ENCODE data around the gene METTL18. TPM values are rescaled to one million over a fixed set of nuclear protein-coding genes. Genes with fewer than 3 reads are reported as not detected.
A peak's percentile ranks its signal among the peaks of the same experiment; 100 is the strongest.

METTL18 gene
- total RNA-seq, 1 donor from 2014 or later: 4.7 TPM

DNA sequence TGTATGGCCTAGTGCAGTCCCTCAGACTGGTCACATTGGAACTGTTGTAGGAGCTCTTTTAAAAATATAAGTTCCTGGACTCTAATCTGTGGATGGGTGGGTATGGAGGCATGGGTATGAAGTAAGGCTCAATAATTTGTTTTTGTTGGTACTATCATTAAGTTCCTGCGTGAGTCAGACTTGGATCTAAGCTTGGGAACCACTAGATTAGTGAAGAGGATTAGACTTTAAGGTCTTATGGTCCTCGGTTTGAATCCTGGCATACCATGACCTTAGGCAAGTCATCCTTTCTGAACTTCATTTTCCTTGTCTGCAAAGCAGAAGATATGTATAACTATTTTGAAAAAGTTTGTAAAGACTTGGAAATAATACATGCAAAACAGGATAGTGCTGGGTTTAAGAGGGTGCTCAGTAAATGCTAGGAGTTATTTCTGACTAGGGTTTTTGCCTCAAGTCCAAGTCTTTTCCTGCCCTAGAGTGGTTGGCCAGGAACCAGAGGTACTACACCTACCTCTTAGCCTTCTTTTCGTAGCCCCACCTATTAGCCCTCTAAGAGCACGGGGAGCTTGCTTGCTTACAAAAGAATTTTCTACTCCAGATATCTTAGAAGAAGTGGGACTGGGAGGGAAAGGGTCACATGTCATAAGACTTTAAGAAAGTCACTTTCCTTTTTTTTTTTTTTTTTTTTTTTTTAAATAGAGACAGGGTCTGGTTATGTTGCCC is 38.6 kb upstream of the METTL18 start:
- H3K36me3 ChIP-seq (ENCODE audit: control insufficient read depth, insufficient read depth, low read length): no peaks in the 10 kb centered on the region

DNA sequence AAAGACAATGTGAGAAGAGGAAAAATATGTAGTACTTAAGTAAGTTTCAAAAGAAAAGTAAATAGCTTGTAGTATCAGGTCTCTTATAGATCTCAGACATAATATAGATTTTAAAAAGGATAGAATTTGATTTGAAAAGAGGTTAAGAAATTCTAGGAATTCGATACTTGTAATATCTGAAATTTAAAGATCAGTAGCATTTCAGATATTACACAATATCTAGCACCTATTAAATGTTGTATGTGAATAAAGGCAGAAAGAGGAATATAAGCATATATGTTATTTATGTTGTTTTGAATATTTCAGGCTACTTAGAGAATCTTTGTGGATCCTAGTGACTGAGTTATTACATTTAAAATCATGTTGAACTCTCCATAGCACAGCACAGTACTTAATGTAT is 35.0 kb upstream of the METTL18 start:
- TF ChIP-seq, protein P1, sequence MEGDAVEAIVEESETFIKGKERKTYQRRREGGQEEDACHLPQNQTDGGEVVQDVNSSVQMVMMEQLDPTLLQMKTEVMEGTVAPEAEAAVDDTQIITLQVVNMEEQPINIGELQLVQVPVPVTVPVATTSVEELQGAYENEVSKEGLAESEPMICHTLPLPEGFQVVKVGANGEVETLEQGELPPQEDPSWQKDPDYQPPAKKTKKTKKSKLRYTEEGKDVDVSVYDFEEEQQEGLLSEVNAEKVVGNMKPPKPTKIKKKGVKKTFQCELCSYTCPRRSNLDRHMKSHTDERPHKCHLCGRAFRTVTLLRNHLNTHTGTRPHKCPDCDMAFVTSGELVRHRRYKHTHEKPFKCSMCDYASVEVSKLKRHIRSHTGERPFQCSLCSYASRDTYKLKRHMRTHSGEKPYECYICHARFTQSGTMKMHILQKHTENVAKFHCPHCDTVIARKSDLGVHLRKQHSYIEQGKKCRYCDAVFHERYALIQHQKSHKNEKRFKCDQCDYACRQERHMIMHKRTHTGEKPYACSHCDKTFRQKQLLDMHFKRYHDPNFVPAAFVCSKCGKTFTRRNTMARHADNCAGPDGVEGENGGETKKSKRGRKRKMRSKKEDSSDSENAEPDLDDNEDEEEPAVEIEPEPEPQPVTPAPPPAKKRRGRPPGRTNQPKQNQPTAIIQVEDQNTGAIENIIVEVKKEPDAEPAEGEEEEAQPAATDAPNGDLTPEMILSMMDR (IDR thresholded peaks at IDR 0.05; ENCODE audit: insufficient read depth, low read length, severe bottlenecking): no peak
- Histone ChIP-seq H3K27me3 (ENCODE audit: control insufficient read depth, insufficient read depth, low read length) (no peaks in the 10 kb centered on the region), H3K4me3 (ENCODE audit: low read depth, low read length) (no peak overlapping the region), H3K36me3 (ENCODE audit: control insufficient read depth, insufficient read depth, low read length) (no peaks in the 10 kb centered on the region)
- no peak for DNase-seq (ENCODE audit: low read depth)
- no peak for FAIRE-seq

More for the DNA sequence above, 38.6 kb upstream of the METTL18 start:
- TF ChIP-seq, protein P1 (IDR thresholded peaks at IDR 0.05; ENCODE audit: insufficient read depth, low read length, severe bottlenecking): no peak
- H3K27me3 ChIP-seq (ENCODE audit: control insufficient read depth, insufficient read depth, low read length): no peaks in the 10 kb centered on the region
- no peak for FAIRE-seq
- no peak for DNase-seq (ENCODE audit: low read depth)
- no peak overlapping the region for H3K4me3 ChIP-seq (ENCODE audit: low read depth, low read length)

DNA sequence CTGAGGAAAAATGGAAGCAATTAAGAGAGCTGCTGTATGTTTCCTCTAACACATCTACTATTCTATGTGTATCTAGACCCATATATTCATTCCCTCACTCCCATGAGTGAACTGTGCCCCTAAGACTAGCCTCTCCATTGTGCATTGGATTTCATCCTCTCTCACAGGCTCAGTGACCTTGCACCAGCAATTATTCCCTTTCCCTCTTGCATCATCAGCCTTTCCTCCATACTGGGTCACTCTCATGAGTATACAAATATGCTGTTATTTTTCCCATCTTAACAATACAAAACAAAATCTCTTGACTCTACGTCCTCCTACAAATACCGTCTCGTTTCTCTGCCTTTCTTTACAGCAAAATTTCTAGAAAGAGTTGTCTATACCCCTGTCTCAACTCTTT is 29.4 kb upstream of the METTL18 start:
- Histone ChIP-seq H3K27me3 (ENCODE audit: control insufficient read depth, insufficient read depth, low read length) (no peaks in the 10 kb centered on the region), H3K4me3 (ENCODE audit: low read depth, low read length) (no peak overlapping the region), H3K36me3 (ENCODE audit: control insufficient read depth, insufficient read depth, low read length) (no peaks in the 10 kb centered on the region)
- TF ChIP-seq, protein P1 (IDR thresholded peaks at IDR 0.05; ENCODE audit: insufficient read depth, low read length, severe bottlenecking): no peak
- no peak for FAIRE-seq
- no peak for DNase-seq (ENCODE audit: low read depth)

DNA sequence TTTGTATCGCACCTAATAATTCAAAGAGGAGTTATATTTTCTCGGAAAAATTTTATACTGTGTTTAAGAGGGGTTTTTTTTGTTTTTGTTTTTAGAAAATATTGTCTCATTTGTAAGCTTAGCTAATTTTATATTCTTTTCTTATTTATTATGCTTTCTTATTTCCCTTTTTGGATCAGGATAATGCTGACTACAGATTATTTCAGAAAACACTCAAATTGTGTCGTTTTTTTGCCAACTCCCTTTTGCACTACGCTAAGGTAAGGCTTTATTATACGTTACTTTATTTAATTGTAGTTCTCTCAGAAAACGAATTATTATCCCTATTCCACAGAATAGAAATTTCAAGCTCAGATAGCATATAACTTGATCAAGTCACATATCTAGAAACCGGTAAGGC is 26.8 kb upstream of the METTL18 start:
- Histone ChIP-seq H3K4me3 (ENCODE audit: low read depth, low read length) (no peak overlapping the region), H3K27me3 (ENCODE audit: control insufficient read depth, insufficient read depth, low read length) (no peaks in the 10 kb centered on the region), H3K36me3 (ENCODE audit: control insufficient read depth, insufficient read depth, low read length) (no peaks in the 10 kb centered on the region)
- TF ChIP-seq, protein P1 (IDR thresholded peaks at IDR 0.05; ENCODE audit: insufficient read depth, low read length, severe bottlenecking): no peak
- DNase-seq (ENCODE audit: low read depth): no peak
- no peak for FAIRE-seq

DNA sequence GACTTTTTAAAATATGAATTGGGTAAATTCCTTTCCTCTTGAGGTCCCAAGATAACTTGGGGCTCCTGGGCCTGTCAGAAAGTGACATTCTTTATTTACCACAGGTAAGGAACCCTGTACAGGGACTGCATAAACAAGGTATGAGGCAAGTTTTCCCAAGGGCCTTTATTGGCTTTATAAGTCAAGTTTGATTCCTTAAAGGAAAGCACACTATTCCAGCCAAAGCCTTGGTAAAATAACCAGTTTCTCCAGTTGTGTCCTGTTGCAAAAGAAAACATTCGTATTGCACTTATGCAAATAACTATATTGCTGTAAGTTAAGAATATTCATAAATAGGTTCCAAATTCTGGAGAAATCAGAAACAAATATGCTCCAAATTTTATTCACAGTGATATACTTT is 21.9 kb upstream of the METTL18 start:
- TF ChIP-seq, protein P1 (IDR thresholded peaks at IDR 0.05; ENCODE audit: insufficient read depth, low read length, severe bottlenecking): no peak
- H3K36me3 ChIP-seq (ENCODE audit: control insufficient read depth, insufficient read depth, low read length): no peaks in the 10 kb centered on the region
- DNase-seq (ENCODE audit: low read depth) (peak; percentile 6), FAIRE-seq (no peak)
- no peak overlapping the region for H3K4me3 ChIP-seq (ENCODE audit: low read depth, low read length)
- H3K27me3 ChIP-seq (ENCODE audit: control insufficient read depth, insufficient read depth, low read length): no peaks in the 10 kb centered on the region

DNA sequence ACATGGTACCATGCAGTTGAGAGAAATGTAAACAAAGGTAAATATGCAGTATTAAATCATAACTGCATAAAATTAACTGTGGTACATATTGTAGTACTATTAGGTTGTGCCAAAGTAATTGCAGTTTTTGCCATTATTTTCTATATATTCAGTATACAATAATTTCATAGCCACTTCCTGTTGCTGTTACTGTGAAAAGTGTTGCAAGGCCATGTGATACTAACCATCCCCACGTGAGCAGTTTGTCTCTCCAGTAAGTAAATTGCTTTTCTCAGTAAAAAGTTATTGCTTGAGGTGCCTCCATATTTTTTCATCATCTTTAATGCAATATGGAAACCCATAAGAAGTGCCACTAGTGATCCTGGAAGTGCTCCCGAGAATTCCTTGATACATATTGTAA is 19.6 kb upstream of the METTL18 start:
- DNase-seq (ENCODE audit: low read depth) (no peak), FAIRE-seq (no peak)
- H3K36me3 ChIP-seq (ENCODE audit: control insufficient read depth, insufficient read depth, low read length): no peaks in the 10 kb centered on the region
- no peaks in the 10 kb centered on the region for H3K27me3 ChIP-seq (ENCODE audit: control insufficient read depth, insufficient read depth, low read length)
- no peak overlapping the region for H3K4me3 ChIP-seq (ENCODE audit: low read depth, low read length)
- TF ChIP-seq, protein P1 (IDR thresholded peaks at IDR 0.05; ENCODE audit: insufficient read depth, low read length, severe bottlenecking): no peak
